Measurements from ENCODE around the gene TMPRSS6. TPM values are rescaled to one million over a fixed set of nuclear protein-coding genes. Genes with fewer than 3 reads are reported as not detected.

The TMPRSS6 gene
- total RNA-seq, 2 donors from 2014 or later = 0.22 to 0.31 TPM

GRCh38 chr22:37053310-37054055 is 56.0 kb downstream of the TMPRSS6 start:
- no peak for DNase-seq
- Mint-ChIP-seq H3K4me1 (peaks cover 16% of the 10 kb centered on the region), H3K9me3 (no peaks in the 10 kb centered on the region), H3K27me3 (ENCODE audit: insufficient read depth) (peaks cover 13% of the 10 kb centered on the region), H3K27ac (no peak overlapping the region), H3K4me3 (peak overlapping the region; percentile 60), H3K36me3 (ENCODE audit: low read depth) (peaks cover 17% of the 10 kb centered on the region)
- no peak for TF ChIP-seq CTCF (conservative IDR thresholded peaks at IDR 0.05)
- no peaks in the 10 kb centered on the region for H3K27me3 ChIP-seq (ENCODE audit: control insufficient read depth, insufficient read depth, low read length, poor library complexity, severe bottlenecking)
- H3K9me3 ChIP-seq (ENCODE audit: control insufficient read depth, low read length) = no peaks in the 10 kb centered on the region
- H3K4me1 ChIP-seq (ENCODE audit: control insufficient read depth, insufficient read depth, low read length) = no peaks in the 10 kb centered on the region
- 95 to 96% methylated on average over 7 to 16 of the region's 16 CpGs for WGBS, 2 experiments (ENCODE audit: insufficient coverage in 1 of 2, insufficient read length in 1 of 2)
- H3K27ac ChIP-seq (ENCODE audit: low read depth, low read length) = no peak overlapping the region
- no peak overlapping the region for H3K4me3 ChIP-seq (ENCODE audit: low read length)
- H3K36me3 ChIP-seq (ENCODE audit: control insufficient read depth, insufficient read depth, low read length) = peaks cover 3% of the 10 kb centered on the region
- H3K9ac ChIP-seq (ENCODE audit: extremely low read depth, low read length, poor library complexity, severe bottlenecking) = no peak overlapping the region

- H3K27me3 ChIP-seq (ENCODE audit: control insufficient read depth, insufficient read depth, low read length, poor library complexity, severe bottlenecking) = no peaks in the 10 kb centered on the region
- H3K36me3 Mint-ChIP-seq (ENCODE audit: low read depth) = peaks cover 14% of the 10 kb centered on the region
- peaks cover 13% of the 10 kb centered on the region for H3K27me3 Mint-ChIP-seq (ENCODE audit: insufficient read depth)
- WGBS, 2 experiments (ENCODE audit: insufficient coverage in 1 of 2, insufficient read length in 1 of 2) = 89 to 91% methylated on average over 19 to 25 of the region's 25 CpGs
- peak overlapping the region; percentile 53 for H3K9ac ChIP-seq (ENCODE audit: extremely low read depth, low read length, poor library complexity, severe bottlenecking)
- H3K9me3 ChIP-seq (ENCODE audit: control insufficient read depth, low read length) = no peaks in the 10 kb centered on the region
- H3K4me1 ChIP-seq (ENCODE audit: control insufficient read depth, insufficient read depth, low read length) = no peaks in the 10 kb centered on the region
- H3K27ac ChIP-seq (ENCODE audit: low read depth, low read length) = no peak overlapping the region
- TF ChIP-seq CTCF (conservative IDR thresholded peaks at IDR 0.05) = no peak
- no peak for DNase-seq
- peaks cover 16% of the 10 kb centered on the region for H3K4me1 Mint-ChIP-seq
- no peaks in the 10 kb centered on the region for H3K9me3 Mint-ChIP-seq
- peaks cover 3% of the 10 kb centered on the region for H3K36me3 ChIP-seq (ENCODE audit: control insufficient read depth, insufficient read depth, low read length)
- H3K27ac Mint-ChIP-seq = no peak overlapping the region
- H3K4me3 Mint-ChIP-seq = peak overlapping the region; percentile 60
- H3K4me3 ChIP-seq (ENCODE audit: low read length) = peak overlapping the region; percentile 80
Observed at GRCh38 chr22:37052386-37053309, 56.9 kb downstream of the TMPRSS6 start.

- Histone ChIP-seq H3K36me3 (ENCODE audit: control insufficient read depth, insufficient read depth, low read length) (peaks cover 3% of the 10 kb centered on the region), H3K4me1 (ENCODE audit: control insufficient read depth, insufficient read depth, low read length) (no peaks in the 10 kb centered on the region), H3K9me3 (ENCODE audit: control insufficient read depth, low read length) (no peaks in the 10 kb centered on the region), H3K27ac (ENCODE audit: low read depth, low read length) (no peak within 1 kb of the TSS), H3K9ac (ENCODE audit: extremely low read depth, low read length, poor library complexity, severe bottlenecking) (peak within 1 kb of the TSS; percentile 53), H3K4me3 (ENCODE audit: low read length) (peak within 1 kb of the TSS; percentile 80), H3K27me3 (ENCODE audit: control insufficient read depth, insufficient read depth, low read length, poor library complexity, severe bottlenecking) (no peaks in the 10 kb centered on the region)
- H3K27ac Mint-ChIP-seq = no peak within 1 kb of the TSS
- H3K9me3 Mint-ChIP-seq = no peaks in the 10 kb centered on the region
- H3K27me3 Mint-ChIP-seq (ENCODE audit: insufficient read depth) = peaks cover 13% of the 10 kb centered on the region
- peaks cover 16% of the 10 kb centered on the region for H3K4me1 Mint-ChIP-seq
- no peak for TF ChIP-seq CTCF (conservative IDR thresholded peaks at IDR 0.05)
- H3K36me3 Mint-ChIP-seq (ENCODE audit: low read depth) = peaks cover 6% of the 10 kb centered on the region
- peak; percentile 84 for DNase-seq
- 7 to 8% methylated on average over 22 to 89 of the region's 89 CpGs for WGBS, 2 experiments (ENCODE audit: insufficient coverage in 1 of 2, insufficient read length in 1 of 2)
- H3K4me3 Mint-ChIP-seq = peak within 1 kb of the TSS; percentile 60
Observed at GRCh38 chr22:37051391-37052385, 57.8 kb downstream of the TMPRSS6 start, which contains the start of gene KCTD17. Gene KCTD17, plus strand, starts transcription at chr22:37051742. Its CDS starts 19 bp downstream, at chr22:37051761.

Measured in endodermal cell (in vitro differentiated cells).